Thymus (tissue), 11 donors: ENCODE data around the gene ITGA5. TPM values are rescaled to one million over a fixed set of nuclear protein-coding genes. Genes with fewer than 3 reads are reported as not detected.
A peak's percentile ranks its signal among the peaks of the same experiment; 100 is the strongest.

ENCODE experiments used
- DNase-seq, 9 donors: peaks; one replicate each; pipeline ENCODE4 v3.0.0-alpha.2; 2013; ENCODE audit warnings: low spot score in 9 of 9, low read depth in 6 of 9, missing footprints in 1 of 9
- H3K27ac ChIP-seq, 2 donors: one replicate each; pipeline ENCODE4 v1.5.1; 2013; ENCODE audit warnings: control low read depth in 1 of 2, low read depth in 1 of 2, low read length in 1 of 2, mild to moderate bottlenecking in 1 of 2, moderate library complexity in 1 of 2
- H3K27me3 ChIP-seq, 2 donors: one replicate each; pipeline ENCODE4 v1.5.1; 2013; ENCODE audit warnings: low read length in 1 of 2; ENCODE audit not compliant: control insufficient read depth in 2 of 2, insufficient read depth in 1 of 2
- H3K36me3 ChIP-seq, 2 donors: one replicate each; pipeline ENCODE4 v1.5.1; 2013; ENCODE audit warnings: low read length in 1 of 2, mild to moderate bottlenecking in 1 of 2, moderate library complexity in 1 of 2; ENCODE audit not compliant: control insufficient read depth in 2 of 2, insufficient read depth in 2 of 2
- H3K4me1 ChIP-seq, 2 donors: one replicate each; pipeline ENCODE4 v1.5.1; 2013; ENCODE audit warnings: low read length in 2 of 2; ENCODE audit not compliant: control insufficient read depth in 2 of 2, insufficient read depth in 2 of 2
- H3K4me3 ChIP-seq, 2 donors: one replicate each; pipeline ENCODE4 v1.5.1; 2013; ENCODE audit warnings: low read length in 2 of 2, control low read depth in 1 of 2, mild to moderate bottlenecking in 1 of 2
- H3K9me3 ChIP-seq, 2 donors: one replicate each; pipeline ENCODE4 v1.5.1; 2013; ENCODE audit warnings: low read length in 1 of 2, mild to moderate bottlenecking in 1 of 2; ENCODE audit not compliant: control insufficient read depth in 2 of 2, insufficient read depth in 1 of 2
- WGBS: extraction: QIAGEN DNeasy Blood & Tissue Kit; methylation state at CpG from one replicate; pipeline ENCODE4 v1.1.7; 2013; 5-methylcytosine and 5-hydroxymethylcytosine counted together
- polyA plus RNA-seq: library from polyadenylated mRNA; stranded (reverse); fragments of 200-250 nt; gene quantifications from one replicate; pipeline ENCODE4 v1.2.3, GENCODE V29; 2013
- total RNA-seq: library from RNA; stranded (reverse); fragments of 120-200 nt; gene quantifications from one replicate; pipeline ENCODE4 v1.2.4, GENCODE V29; 2013
- donor health status: healthy.

The ITGA5 gene
- total and polyA plus RNA-seq, 2 donors = 16.7 to 25.0 TPM

DNA sequence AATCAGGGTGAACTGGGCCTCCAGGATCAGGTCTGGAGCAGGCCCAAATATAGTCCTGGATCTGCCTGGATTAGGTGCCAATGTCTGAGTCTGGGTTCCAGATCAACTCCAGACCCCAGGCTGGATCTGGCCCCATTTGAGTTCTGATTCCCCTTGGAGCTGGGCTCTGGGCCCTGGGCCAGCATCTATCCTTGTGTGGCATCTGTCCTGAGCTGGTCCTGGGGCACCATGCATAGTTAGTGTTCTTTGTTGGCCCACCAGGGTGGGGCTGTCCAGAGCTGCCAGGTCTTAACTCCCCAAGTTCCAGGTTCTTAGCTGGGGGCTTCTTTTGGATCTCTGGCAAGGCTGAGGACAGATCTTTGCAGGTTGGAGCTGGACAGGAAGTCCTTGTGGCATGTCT is 23.5 kb downstream of the ITGA5 start:
- H3K9me3 ChIP-seq = no peaks in the 10 kb centered on the region
- no peaks in the 10 kb centered on the region for H3K27me3 ChIP-seq
- peaks cover 5 to 31% of the 10 kb centered on the region in 2 donors for H3K4me1 ChIP-seq
- peaks cover 34 to 54% of the 10 kb centered on the region in 2 donors for H3K36me3 ChIP-seq
- no peak overlapping the region for H3K27ac ChIP-seq
- H3K4me3 ChIP-seq = no peak overlapping the region
- no peak for DNase-seq

DNA sequence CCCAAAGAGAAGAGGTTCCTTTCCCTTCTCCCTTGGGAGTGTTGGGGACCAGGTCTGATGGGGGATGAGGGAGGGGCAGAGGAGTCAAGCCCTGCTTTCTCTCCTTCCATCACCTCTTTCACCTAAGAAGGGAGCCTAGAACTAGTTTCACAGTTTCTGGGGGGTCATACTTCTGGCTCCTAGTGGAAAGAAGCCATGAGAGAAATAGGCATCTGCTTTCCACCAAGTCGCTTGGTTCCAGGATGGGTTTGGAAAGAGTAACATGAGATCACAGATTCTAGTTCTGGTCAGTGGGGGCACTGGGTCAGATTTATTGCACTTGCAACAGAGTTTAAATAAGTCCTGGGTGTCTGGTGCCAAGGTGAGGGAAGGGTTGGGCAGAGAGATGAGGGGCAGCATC is 24.1 kb downstream of the ITGA5 start:
- Histone ChIP-seq H3K4me3 (no peak overlapping the region), H3K4me1 (peaks cover 10 to 37% of the 10 kb centered on the region in 2 donors), H3K36me3 (peaks cover 32 to 48% of the 10 kb centered on the region in 2 donors), H3K9me3 (no peaks in the 10 kb centered on the region), H3K27me3 (no peaks in the 10 kb centered on the region), H3K27ac (no peak overlapping the region)
- 98% methylated on average over 1 of the region's 1 CpG for WGBS
- DNase-seq = no peak

DNA sequence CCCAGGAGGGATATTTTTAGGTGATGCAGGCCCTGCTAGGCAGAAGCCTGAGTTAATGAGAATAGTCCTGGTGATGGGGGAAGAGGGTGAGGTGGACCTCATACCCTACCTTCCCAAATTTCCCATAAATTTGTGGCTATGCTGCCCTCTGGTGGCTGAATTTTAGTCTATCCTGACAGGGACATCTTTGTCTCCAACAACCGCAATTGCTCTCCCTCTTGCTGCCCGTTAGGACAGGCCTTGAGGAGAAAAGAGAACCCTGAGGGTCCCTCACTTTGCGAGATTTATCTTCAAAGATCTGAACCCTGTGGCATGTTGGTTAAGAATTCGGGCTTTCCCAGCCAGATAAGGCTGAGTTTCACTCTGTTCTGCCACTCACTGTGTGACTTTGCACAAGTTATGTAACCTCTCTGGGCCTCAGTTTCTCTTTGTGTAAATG is 24.8 kb downstream of the ITGA5 start:
- H3K4me1 ChIP-seq = peaks cover 10 to 44% of the 10 kb centered on the region in 2 donors
- peak in 1 of 9 donors; percentile 66 for DNase-seq

DNA sequence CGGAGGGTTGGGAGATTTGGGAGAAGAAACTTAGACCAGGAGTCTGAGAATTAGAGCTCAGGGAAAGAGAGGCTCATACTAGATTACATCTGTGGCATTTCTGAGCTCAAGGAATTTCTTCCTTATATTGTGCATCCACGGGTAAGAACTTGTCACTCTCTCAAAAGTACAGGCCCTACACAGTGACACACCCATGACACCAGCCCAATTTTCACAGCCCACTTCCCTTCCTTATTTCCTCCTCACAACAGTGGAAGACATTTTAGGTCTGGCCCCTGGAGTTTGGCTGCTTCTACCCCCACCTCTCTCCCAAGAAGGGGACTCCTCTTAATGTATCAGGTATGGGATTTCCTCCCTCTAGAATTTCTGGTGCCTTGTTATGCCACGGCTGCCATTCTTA is 25.3 kb downstream of the ITGA5 start:
- Histone ChIP-seq H3K4me3 (no peak overlapping the region), H3K36me3 (peaks cover 27 to 38% of the 10 kb centered on the region in 2 donors), H3K27ac (no peak overlapping the region), H3K27me3 (no peaks in the 10 kb centered on the region), H3K4me1 (peaks cover 10 to 49% of the 10 kb centered on the region in 2 donors), H3K9me3 (no peaks in the 10 kb centered on the region)
- DNase-seq = no peak
- 72% methylated on average over 3 of the region's 3 CpGs for WGBS

More for the DNA sequence above, 24.8 kb downstream of the ITGA5 start:
- 77% methylated on average over 4 of the region's 4 CpGs for WGBS
- H3K27ac ChIP-seq = no peak overlapping the region
- peaks cover 27 to 42% of the 10 kb centered on the region in 2 donors for H3K36me3 ChIP-seq
- no peak overlapping the region for H3K4me3 ChIP-seq
- H3K27me3 ChIP-seq = no peaks in the 10 kb centered on the region
- H3K9me3 ChIP-seq = no peaks in the 10 kb centered on the region

- DNase-seq = no peak
- peaks cover 23 to 34% of the 10 kb centered on the region in 2 donors for H3K36me3 ChIP-seq
- H3K27me3 ChIP-seq = no peaks in the 10 kb centered on the region
- H3K9me3 ChIP-seq = no peaks in the 10 kb centered on the region
- H3K4me3 ChIP-seq = no peak overlapping the region
- 87% methylated on average over 6 of the region's 6 CpGs for WGBS
- H3K4me1 ChIP-seq = peaks cover 10 to 54% of the 10 kb centered on the region in 2 donors
- no peak overlapping the region for H3K27ac ChIP-seq
Observed at GRCh38 chr12:54393207-54393609, 25.9 kb downstream of the ITGA5 start.

- peaks cover 10 to 58% of the 10 kb centered on the region in 2 donors for H3K4me1 ChIP-seq
- H3K27ac ChIP-seq = no peak overlapping the region
- H3K9me3 ChIP-seq = no peaks in the 10 kb centered on the region
- peaks cover 20 to 31% of the 10 kb centered on the region in 2 donors for H3K36me3 ChIP-seq
- H3K27me3 ChIP-seq = no peaks in the 10 kb centered on the region
- WGBS = 94% methylated on average over 8 of the region's 8 CpGs
- DNase-seq = no peak
- no peak overlapping the region for H3K4me3 ChIP-seq
Observed at GRCh38 chr12:54392485-54393206, 26.4 kb downstream of the ITGA5 start.

DNA sequence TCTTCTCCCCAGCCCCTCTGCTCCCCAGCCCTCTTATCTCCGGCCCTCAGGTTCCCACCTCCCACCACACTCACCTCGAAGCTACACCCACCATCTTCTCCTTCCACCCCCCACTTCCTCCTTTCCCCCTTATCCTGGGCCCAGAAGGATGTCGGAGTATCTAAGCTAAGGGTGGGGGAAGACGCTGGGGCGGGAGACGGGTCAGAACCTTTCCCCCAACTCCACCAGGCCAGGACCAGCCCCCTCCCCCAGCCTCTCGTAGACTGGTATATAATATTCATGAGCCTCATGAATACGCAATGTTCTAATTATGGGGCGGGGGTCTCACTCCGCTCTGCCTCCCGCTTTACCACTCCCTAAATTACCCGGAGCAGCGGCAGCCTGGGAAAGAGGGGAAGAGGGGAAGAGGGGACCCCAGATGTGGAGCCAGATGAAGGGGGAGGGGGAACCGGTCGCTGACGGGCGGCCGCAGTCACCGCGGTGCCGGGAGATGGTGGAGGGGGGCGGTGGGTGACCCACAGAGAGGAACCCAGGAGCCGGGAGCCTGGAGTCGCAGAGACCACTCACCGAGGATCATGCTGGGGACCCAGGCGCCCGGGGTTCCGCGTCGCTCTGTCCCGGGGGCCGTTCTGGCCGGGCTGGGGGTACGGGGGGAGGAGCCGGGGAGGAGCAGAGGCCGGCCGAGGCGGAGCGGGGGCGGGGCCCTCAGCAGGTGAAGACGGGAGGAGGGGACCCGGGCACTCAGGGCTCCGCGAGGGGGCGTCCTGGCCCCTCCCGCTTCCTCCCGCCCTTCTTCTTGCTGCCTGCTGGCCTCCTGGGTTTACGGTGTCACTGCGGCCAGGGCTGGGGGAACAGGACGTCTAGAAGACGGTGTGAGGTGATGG is 28.2 kb downstream of the ITGA5 start:
- Histone ChIP-seq H3K27ac (peak overlapping the region; percentile 17 to 71), H3K27me3 (no peaks in the 10 kb centered on the region), H3K36me3 (peaks cover 6 to 16% of the 10 kb centered on the region in 2 donors), H3K4me1 (peaks cover 10 to 65% of the 10 kb centered on the region in 2 donors), H3K9me3 (no peaks in the 10 kb centered on the region), H3K4me3 (peak overlapping the region; percentile 68 to 80)
- WGBS = 3% methylated on average over 51 of the region's 51 CpGs
- peak in 6 of 9 donors; percentile 55 to 85 (median 77) for DNase-seq

- 35% methylated on average over 7 of the region's 7 CpGs for WGBS
- Histone ChIP-seq H3K27ac (peak overlapping the region in 1 of 2 donors; percentile 5), H3K36me3 (peaks cover 0 to 11% of the 10 kb centered on the region in 2 donors), H3K4me1 (peaks cover 10 to 65% of the 10 kb centered on the region in 2 donors), H3K9me3 (no peaks in the 10 kb centered on the region), H3K27me3 (no peaks in the 10 kb centered on the region), H3K4me3 (peak overlapping the region; percentile 68 to 80)
- DNase-seq = peak in 1 of 9 donors; percentile 52
Observed at GRCh38 chr12:54390176-54390667, 28.8 kb downstream of the ITGA5 start.
